H1 (cell line): Measurements from ENCODE around the gene MLPH. TPM values are rescaled to one million over a fixed set of nuclear protein-coding genes. Genes with fewer than 3 reads are reported as not detected.

ENCODE experiments used
- CTCF ChIA-PET: fragments of 300-600 bp; sonication (Branson Sonifier 250); formaldehyde crosslinking; loops from one replicate; lab custom pipeline; 2021; ENCODE audit not compliant: partially characterized antibody; lab: Charles Lee
- POLR2A ChIA-PET: fragments of 300-600 bp; sonication (Branson Sonifier 250); formaldehyde crosslinking; loops from one replicate; lab custom pipeline; 2021; ENCODE audit warnings: inconsistent platforms; ENCODE audit not compliant: partially characterized antibody; lab: Charles Lee
- DNase-seq, 2 experiments: peaks; one replicate each; pipeline versions ENCODE4 v3.0.0 to v3.0.0-alpha.2; 2010 to 2022; ENCODE audit warnings: low spot score in 2 of 2, low read depth in 1 of 2, mixed read lengths in 1 of 2
- FAIRE-seq: peaks from 2 replicates; lab custom pipeline; 2011; peaks lifted over from hg19 to GRCh38; lab: Jason Lieb, UNC
- H2AFZ ChIP-seq: 2 replicates; pipeline ENCODE4 v1.8.1; 2012; ENCODE audit warnings: low read length, inconsistent platforms
- H2AK5ac ChIP-seq: 2 replicates; pipeline ENCODE4 v1.6.1; 2013; ENCODE audit warnings: low read depth, low read length
- H2BK120ac ChIP-seq: replicated peaks from 2 replicates; pipeline ENCODE3; 2013; ENCODE audit warnings: low read depth, low read length, inconsistent platforms
- H2BK12ac ChIP-seq: 2 replicates; pipeline ENCODE4 v1.6.1; 2013; ENCODE audit warnings: low read depth, low read length
- H2BK15ac ChIP-seq: 2 replicates; pipeline ENCODE4 v1.6.1; 2013; ENCODE audit warnings: low read length
- H2BK20ac ChIP-seq: 2 replicates; pipeline ENCODE4 v1.6.1; 2013; ENCODE audit warnings: low read length
- H2BK5ac ChIP-seq: 2 replicates; pipeline ENCODE4 v1.6.1; 2013; ENCODE audit warnings: low read depth, low read length
- H3K14ac ChIP-seq: 2 replicates; pipeline ENCODE4 v1.6.1; 2013; ENCODE audit warnings: inconsistent platforms; ENCODE audit not compliant: insufficient read length
- H3K18ac ChIP-seq: 2 replicates; pipeline ENCODE4 v1.6.1; 2013; ENCODE audit warnings: low read length; ENCODE audit errors: extremely low read depth
- H3K23ac ChIP-seq: 2 replicates; pipeline ENCODE4 v1.6.1; 2013; ENCODE audit warnings: inconsistent platforms; ENCODE audit not compliant: insufficient read length
- H3K23me2 ChIP-seq: 2 replicates; pipeline ENCODE4 v1.6.1; 2013; ENCODE audit warnings: low read depth, low read length
- H3K27ac ChIP-seq: 2 replicates; pipeline ENCODE4 v1.6.1; 2011; ENCODE audit warnings: low read depth, low read length, inconsistent platforms
- H3K27me3 ChIP-seq, 4 experiments: replicated peaks in 1 of 4; 1 replicate in 1 of 4; 2 replicates in 3 of 4; pipeline versions ENCODE4 v1.6.1 to v1.8.1; 2011 to 2013; ENCODE audit warnings: low read length in 3 of 4, mild to moderate bottlenecking in 3 of 4, inconsistent platforms in 2 of 4, mixed read lengths in 2 of 4, moderate library complexity in 1 of 4; ENCODE audit not compliant: control insufficient read depth in 3 of 4, insufficient read depth in 3 of 4; ENCODE audit errors: extremely low read depth in 1 of 4
- H3K36me3 ChIP-seq, 4 experiments: 2 replicates each; pipeline versions ENCODE4 v1.6.1 to v1.8.1; 2011 to 2013; ENCODE audit warnings: mild to moderate bottlenecking in 4 of 4, low read length in 3 of 4, moderate library complexity in 2 of 4, control low read depth in 1 of 4, inconsistent platforms in 1 of 4; ENCODE audit not compliant: insufficient read depth in 4 of 4, control insufficient read depth in 2 of 4
- H3K4ac ChIP-seq: replicated peaks from 2 replicates; pipeline ENCODE3; 2013; ENCODE audit warnings: low read length, low read depth, mixed read lengths, inconsistent platforms; ENCODE audit not compliant: insufficient read length
- H3K4me1 ChIP-seq, 4 experiments: replicated peaks in 1 of 4; 1 replicate in 1 of 4; 2 replicates in 3 of 4; pipeline versions ENCODE4 v1.6.1 to v1.8.1; 2011 to 2013; ENCODE audit warnings: low read length in 3 of 4, inconsistent platforms in 2 of 4, mixed read lengths in 1 of 4; ENCODE audit not compliant: insufficient read depth in 4 of 4, control insufficient read depth in 3 of 4
- H3K4me2 ChIP-seq, 2 experiments: 2 replicates each; pipeline versions ENCODE4 v1.6.1 to v1.8.1; 2011 to 2013; ENCODE audit warnings: low read depth in 2 of 2, low read length in 2 of 2, control low read depth in 1 of 2, inconsistent platforms in 1 of 2, mild to moderate bottlenecking in 1 of 2; ENCODE audit not compliant: insufficient read depth in 1 of 2
- H3K4me3 ChIP-seq, 4 experiments: fragments of 200-600, 300-600 bp in 1 of 4; sonication (generic), shearing (Covaris generic), sonication (Bioruptor Twin) in 1 of 4; 2 replicates each; pipeline versions ENCODE4 v1.5.1 to v1.8.1; 2011 to 2016; ENCODE audit warnings: low read length in 4 of 4, low read depth in 3 of 4, control low read depth in 2 of 4, inconsistent platforms in 2 of 4, mild to moderate bottlenecking in 2 of 4, mixed read lengths in 1 of 4, moderate library complexity in 1 of 4; ENCODE audit not compliant: insufficient read depth in 2 of 4; ENCODE audit errors: extremely low read depth in 1 of 4
- H3K56ac ChIP-seq: replicated peaks from 2 replicates; pipeline ENCODE3; 2013; ENCODE audit warnings: low read depth, mild to moderate bottlenecking, mixed read lengths, low read length, inconsistent platforms; ENCODE audit not compliant: insufficient read length
- H3K79me1 ChIP-seq: 2 replicates; pipeline ENCODE4 v1.6.1; 2013; ENCODE audit warnings: low read depth, low read length, control low read depth
- H3K79me2 ChIP-seq, 2 experiments: 2 replicates each; pipeline versions ENCODE4 v1.6.1 to v1.8.1; 2012 to 2013; ENCODE audit warnings: low read length in 2 of 2, mild to moderate bottlenecking in 2 of 2, inconsistent platforms in 1 of 2; ENCODE audit not compliant: insufficient read depth in 2 of 2, control insufficient read depth in 1 of 2
- H3K9ac ChIP-seq, 4 experiments: replicated peaks in 1 of 4; 1 replicate in 1 of 4; 2 replicates in 3 of 4; pipeline versions ENCODE4 v1.6.1 to v1.8.1; 2011 to 2013; ENCODE audit warnings: low read depth in 3 of 4, low read length in 3 of 4, control low read depth in 2 of 4, mild to moderate bottlenecking in 2 of 4, moderate library complexity in 2 of 4, inconsistent platforms in 1 of 4; ENCODE audit errors: extremely low read depth in 1 of 4
- H3K9me3 ChIP-seq, 2 experiments: 2 replicates each; pipeline versions ENCODE4 v1.6.1 to v1.8.1; 2012 to 2013; ENCODE audit warnings: mild to moderate bottlenecking in 2 of 2, moderate library complexity in 2 of 2, control low read depth in 1 of 2, inconsistent platforms in 1 of 2, low read depth in 1 of 2, low read length in 1 of 2, mixed read lengths in 1 of 2; ENCODE audit not compliant: insufficient read depth in 2 of 2
- H4K20me1 ChIP-seq, 2 experiments: replicated peaks in 1 of 2; 2 replicates each; pipeline versions ENCODE3 to v1.8.1; 2011 to 2013; ENCODE audit warnings: inconsistent platforms in 2 of 2, low read length in 2 of 2, mild to moderate bottlenecking in 1 of 2; ENCODE audit not compliant: insufficient read depth in 2 of 2, control insufficient read depth in 1 of 2
- H4K5ac ChIP-seq: 2 replicates; pipeline ENCODE4 v1.6.1; 2013; ENCODE audit warnings: low read length, low read depth, mixed read lengths, inconsistent platforms; ENCODE audit not compliant: insufficient read length
- H4K8ac ChIP-seq: 2 replicates; pipeline ENCODE4 v1.8.0; 2013; ENCODE audit warnings: mild to moderate bottlenecking, moderate library complexity, low read length, inconsistent platforms; ENCODE audit not compliant: insufficient read depth; ENCODE audit errors: extremely low read depth
- H4K91ac ChIP-seq: replicated peaks from 2 replicates; pipeline ENCODE3; 2013; ENCODE audit warnings: low read length, mixed read lengths, inconsistent platforms; ENCODE audit not compliant: insufficient read length
- BCL11A ChIP-seq, 2 experiments: IDR thresholded peaks; one replicate each; pipeline ENCODE4 v1.6.1; 2011; ENCODE audit warnings: low read depth in 2 of 2, low read length in 2 of 2, mild to moderate bottlenecking in 2 of 2
- EGR1 ChIP-seq: IDR thresholded peaks from 2 replicates; pipeline ENCODE4 v1.6.1; 2011; ENCODE audit warnings: low read depth, low read length, borderline replicate concordance
- PHF8 ChIP-seq: fragments of 200-600 bp; sonication (generic); conservative IDR thresholded peaks from 2 replicates; pipeline ENCODE4 v1.7.1; 2012; ENCODE audit warnings: low read depth, mild to moderate bottlenecking, inconsistent platforms, low read length, moderate library complexity
- WGBS, 2 experiments: shearing (Covaris generic) in 1 of 2; methylation state at CpG; one replicate each; pipeline versions ENCODE4 v1.1.6 to v1.1.7; 2013 to 2015; ENCODE audit warnings: low lambda C conversion rate in 2 of 2, mixed read lengths in 2 of 2, inconsistent platforms in 1 of 2, low coverage in 1 of 2, missing lambda C conversion rate in 1 of 2; ENCODE audit not compliant: insufficient replicate concordance in 2 of 2, insufficient coverage in 1 of 2, insufficient read length in 1 of 2; ENCODE audit errors: extremely low coverage in 1 of 2, missing lambda C conversion rate in 1 of 2; 5-methylcytosine and 5-hydroxymethylcytosine counted together
- polyA plus RNA-seq, 7 experiments: library from polyadenylated mRNA; depleted of rRNA in 3 of 7; stranded (reverse) in 5 of 7; unstranded in 2 of 7; fragments of >200 nt in 5 of 7; fragments of 200-250 nt in 2 of 7; gene quantifications; 1 replicate in 5 of 7; 2 replicates in 1 of 7; 4 replicates in 1 of 7; pipeline versions ENCODE4 v1.2.1 to v1.2.3, GENCODE V29; 2011 to 2013; ENCODE audit warnings: missing spikeins in 2 of 7, mixed read lengths in 2 of 7
- total RNA-seq: library from RNA; stranded (reverse); fragmentation: NEBNext Ultra II Directional; extraction: Animal tissue kit (Norgen Biotek cat#: 25700); gene quantifications from 2 replicates; pipeline ENCODE4 v1.2.1, GENCODE V29; 2021

The MLPH gene
- total and polyA plus RNA-seq, 2 of the 8 experiments (the other 6 are each of a cell fraction or from before 2014, with no cell fraction given): 12.7 to 17.0 TPM

- Histone ChIP-seq H3K79me2 (no peaks in the 10 kb centered on the region), H3K9ac (no peak overlapping the region), H3K27me3 (no peaks in the 10 kb centered on the region), H3K23ac (no peak overlapping the region), H3K4me2 (no peak overlapping the region), H4K20me1 (peaks cover 0 to 2% of the 10 kb centered on the region in 2 experiments), H2AK5ac (no peak overlapping the region), H3K27ac (no peak overlapping the region), H2BK5ac (no peak overlapping the region), H3K4ac (no peak overlapping the region), H4K5ac (no peak overlapping the region), H2BK15ac (no peak overlapping the region), H2AFZ (no peak overlapping the region), H2BK120ac (no peak overlapping the region), H3K9me3 (no peaks in the 10 kb centered on the region), H3K4me1 (no peaks in the 10 kb centered on the region; a peak in 1 of 7 replicates), H3K79me1 (peaks cover 3% of the 10 kb centered on the region; the same call in 1 of the 2 replicates), H3K4me3 (no peak overlapping the region), H2BK12ac (no peak overlapping the region), H4K8ac (no peak overlapping the region), H3K14ac (no peak overlapping the region), H2BK20ac (no peak overlapping the region), H3K36me3 (no peaks in the 10 kb centered on the region), H3K56ac (no peak overlapping the region), H3K18ac (no peak overlapping the region), H3K23me2 (no peaks in the 10 kb centered on the region), H4K91ac (no peak overlapping the region)
- ChIA-PET CTCF (interaction anchor here (1.0 to 3.7 kb wide), 8 partner anchors 21 to 212 kb away, joined by 3 to 28 read pairs (median 4); no protein-coding TSS in a partner anchor), POLR2A (interaction anchor here (1.6 to 2.0 kb wide), 2 partner anchors 14 to 53 kb away, joined by 3 to 9 read pairs; no protein-coding TSS in a partner anchor)
- no peak for FAIRE-seq
- WGBS, 2 experiments: 94% methylated on average over 7 of the region's 7 CpGs; no CpG with 5 or more reads in 1 of the 2 experiments
- no peak for DNase-seq
- TF ChIP-seq EGR1: no peak
- TF ChIP-seq PHF8: no peak
- no peak for TF ChIP-seq BCL11A (IDR thresholded peaks at IDR 0.05; ENCODE audit: low read depth in 2 of 2, low read length in 2 of 2)
Measured at GRCh38 chr2:237533668-237534161, 46.7 kb downstream of the MLPH start.
